Mammary epithelial cell (primary cell): ENCODE results near the gene CRYBB1.

ENCODE experiments used
- EZH2 ChIP-seq: IDR thresholded peaks from 2 replicates; pipeline ENCODE4 v1.6.1; 2012; ENCODE audit warnings: low read length, inconsistent platforms, borderline replicate concordance
- TF ChIP-seq, protein P1 (sequence below), 2 donors: IDR thresholded peaks in 1 of 2; conservative IDR thresholded peaks in 1 of 2; 2 replicates each; pipeline ENCODE4 v1.5.1; 2011 to 2012; ENCODE audit warnings: inconsistent platforms in 2 of 2, low read length in 2 of 2, mild to moderate bottlenecking in 2 of 2, control low read depth in 1 of 2, low read depth in 1 of 2; ENCODE audit not compliant: insufficient read depth in 1 of 2; ENCODE audit errors: extremely low read depth in 1 of 2

GRCh38 chr22:26581633-26582168 lies 36.1 kb downstream of the CRYBB1 start:
- TF ChIP-seq, protein P1, sequence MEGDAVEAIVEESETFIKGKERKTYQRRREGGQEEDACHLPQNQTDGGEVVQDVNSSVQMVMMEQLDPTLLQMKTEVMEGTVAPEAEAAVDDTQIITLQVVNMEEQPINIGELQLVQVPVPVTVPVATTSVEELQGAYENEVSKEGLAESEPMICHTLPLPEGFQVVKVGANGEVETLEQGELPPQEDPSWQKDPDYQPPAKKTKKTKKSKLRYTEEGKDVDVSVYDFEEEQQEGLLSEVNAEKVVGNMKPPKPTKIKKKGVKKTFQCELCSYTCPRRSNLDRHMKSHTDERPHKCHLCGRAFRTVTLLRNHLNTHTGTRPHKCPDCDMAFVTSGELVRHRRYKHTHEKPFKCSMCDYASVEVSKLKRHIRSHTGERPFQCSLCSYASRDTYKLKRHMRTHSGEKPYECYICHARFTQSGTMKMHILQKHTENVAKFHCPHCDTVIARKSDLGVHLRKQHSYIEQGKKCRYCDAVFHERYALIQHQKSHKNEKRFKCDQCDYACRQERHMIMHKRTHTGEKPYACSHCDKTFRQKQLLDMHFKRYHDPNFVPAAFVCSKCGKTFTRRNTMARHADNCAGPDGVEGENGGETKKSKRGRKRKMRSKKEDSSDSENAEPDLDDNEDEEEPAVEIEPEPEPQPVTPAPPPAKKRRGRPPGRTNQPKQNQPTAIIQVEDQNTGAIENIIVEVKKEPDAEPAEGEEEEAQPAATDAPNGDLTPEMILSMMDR (conservative IDR thresholded peaks at IDR 0.05 in 1 of 2, IDR thresholded peaks at IDR 0.05 in 1 of 2; ENCODE audit: extremely low read depth in 1 of 2, insufficient read depth in 1 of 2, low read depth in 1 of 2, low read length in 2 of 2), result no peak
- no peak for TF ChIP-seq EZH2
